Measurements from ENCODE around the gene GOLPH3L. TPM values are rescaled to one million over a fixed set of nuclear protein-coding genes. Genes with fewer than 3 reads are reported as not detected.
A peak's percentile ranks its signal among the peaks of the same experiment; 100 is the strongest.

Gene GOLPH3L
- total RNA-seq (2013; cell fraction: nucleolus; rRNA removed) = 22.0 and 23.1 TPM in 2 replicates
- 7.7 and 8.8 TPM in 2 replicates for total RNA-seq (2014; rRNA removed)
- 20.0 and 21.0 TPM in 2 replicates for total RNA-seq (2014; rRNA removed; fragmentation: Illumina TruSeq; extraction: Trizol)
- total RNA-seq (2021) = 17.2 and 18.3 TPM in 2 replicates
- polyA plus RNA-seq (2011; ENCODE audit: low read depth) = 12.6 TPM
- polyA plus RNA-seq (2011; rRNA removed) = 25.2 and 34.7 TPM in 2 replicates
- polyA plus RNA-seq (2011; cell fraction: cytosol; rRNA removed) = 12.0 and 12.5 TPM in 2 replicates
- polyA plus RNA-seq (2011; cell fraction: nucleus; rRNA removed) = 6.0 and 6.8 TPM in 2 replicates
- polyA plus RNA-seq (2012) = 26.1 and 30.0 TPM in 2 replicates
- polyA plus RNA-seq (2014; fragmentation: Illumina TruSeq; extraction: Trizol) = 27.2 and 29.7 TPM in 2 replicates
- 10 to 100 TPM; 11.8 to 12.1 TPM for polyA plus RNA-seq (2014; fragmentation: Nextera tagmentation; extraction: Ambion mirVana)
- 14.2 and 14.5 TPM in 2 replicates for polyA plus RNA-seq (2014; rRNA removed)
- polyA plus RNA-seq (2016; fragmentation: Nextera tagmentation; extraction: Ambion mirVana) = 10 to 100 TPM; 24.4 to 29.9 TPM
- 22.0 and 22.5 TPM in 2 replicates for polyA minus RNA-seq (2011; rRNA and poly(A)+ RNA removed)
- polyA minus RNA-seq (2011; cell fraction: cytosol; rRNA and poly(A)+ RNA removed) = 13.4 and 13.6 TPM in 2 replicates
- polyA minus RNA-seq (2011; cell fraction: nucleus; rRNA and poly(A)+ RNA removed) = 4.8 and 7.3 TPM in 2 replicates
- Bru-seq, nascent RNA = percentile 69 among the genes with signal in this experiment
- BruChase-seq, experiment 1, labeled RNA remaining after a 6-hour chase = percentile 67 among the genes with signal in this experiment
- BruChase-seq, experiment 2, labeled RNA remaining after a 2-hour chase = percentile 75 among the genes with signal in this experiment
- long read RNA-seq, experiment 1, transcript GOLPH3L-201 (5 exons, 2,999 nt) = major isoform, 7 of 11 reads
- long read RNA-seq, experiment 1, partial matches to known transcripts = 1 of 11 reads
- long read RNA-seq, experiment 1, other reads (novel, unspliced or antisense) = 3 of 11 reads
- long read RNA-seq, experiment 2, transcript GOLPH3L-201 (5 exons, 2,999 nt) = major isoform, 42 of 58 reads
- long read RNA-seq, experiment 2, partial matches to known transcripts = 1 of 58 reads
- long read RNA-seq, experiment 2, other reads (novel, unspliced or antisense) = 13 of 58 reads

GRCh38 chr1:150696995-150697927 is at the start of gene GOLPH3L:
Gene GOLPH3L (minus strand): TSS chr1:150697154. CDS start chr1:150694838, 2,316 bp downstream.
- Histone ChIP-seq H4K20me1 (ENCODE audit: control insufficient read depth, insufficient read depth) (no peaks in the 10 kb centered on the region), H3K9ac (ENCODE audit: control insufficient read depth, insufficient read depth, low read length) (peak within 1 kb of the TSS; percentile 48; the same call in 1 of the 2 replicates), H3K27me3 (replicated peaks in 1 of 2; ENCODE audit: control insufficient read depth in 2 of 2, insufficient read depth in 2 of 2, low read length in 1 of 2) (no peaks in the 10 kb centered on the region), H3K36me3 (ENCODE audit: control insufficient read depth in 2 of 2, insufficient read depth in 2 of 2, low read length in 1 of 2) (peaks cover 0 to 12% of the 10 kb centered on the region in 2 experiments; a peak in 1 of 4 replicates), H3K9me3 (replicated peaks; ENCODE audit: control insufficient read depth, insufficient read depth, low read length) (no peaks in the 10 kb centered on the region), H3K4me3 (peak within 1 kb of the TSS; percentile 72), H3K4me1 (ENCODE audit: control insufficient read depth, insufficient read depth, low read length) (peaks cover 3% of the 10 kb centered on the region; the same call in 1 of the 2 replicates), H3K79me2 (ENCODE audit: control insufficient read depth, insufficient read depth, low read length) (peaks cover 15% of the 10 kb centered on the region), H3K27ac (ENCODE audit: control insufficient read depth, insufficient read depth) (peak within 1 kb of the TSS; percentile 45), H2AFZ (ENCODE audit: control insufficient read depth, low read depth, low read length) (peak within 1 kb of the TSS; percentile 89), H3K4me2 (ENCODE audit: control insufficient read depth, insufficient read depth) (peak within 1 kb of the TSS; percentile 84)
- no TSS peak for BruUV-seq (replicated peaks)
- ChIA-PET CTCF (interaction anchor here (0.6 to 2.5 kb wide), 14 partner anchors 10 to 428 kb away, joined by 3 to 18 read pairs (median 5); partner anchors contain the start of genes APH1A, CDC42SE1, CTSS and ENSA), RAD21 (ENCODE audit: unreplicated experiment) (interaction anchor here (0.5 to 2.6 kb wide), 22 partner anchors 10 to 334 kb away, joined by 3 to 23 read pairs (median 4); partner anchors contain the start of genes CTSS, ENSA, MCL1 and RPRD2), POLR2A (interaction anchor here (0.5 to 1.9 kb wide), 26 partner anchors 10 to 463 kb away, joined by 3 to 16 read pairs (median 4); partner anchors contain the start of genes ENSA, FALEC and SETDB1), SMC1A (ENCODE audit: uncharacterized antibody, unreplicated experiment) (interaction anchor here (0.5 to 2.4 kb wide), 28 partner anchors 11 to 229 kb away, joined by 3 to 20 read pairs (median 4); partner anchors contain the start of genes CTSS, ENSA, HORMAD1 and MCL1)
- DNase-seq (ENCODE audit: low read depth, low spot score) (peak; percentile 99), ATAC-seq (peak; percentile 100), FAIRE-seq (peak; percentile 99)
- in situ Hi-C loops (cut with MboI) = no loop called here
- intact Hi-C loops (cut with micrococcal nuclease; ENCODE audit: unreplicated experiment) = loop anchor here (5.0 kb wide), 1 partner anchor 135 kb away; no protein-coding TSS in a partner anchor
- under 1% methylated on average over 18 of the region's 18 CpGs for WGBS (ENCODE audit: insufficient coverage, insufficient replicate concordance, low lambda C conversion rate, missing lambda C conversion rate)
- TF ChIP-seq DPF2 (IDR thresholded peaks at IDR 0.05) = peak; percentile 91
- no peak for TF ChIP-seq ZNF217 (IDR thresholded peaks at IDR 0.05)
- TF ChIP-seq IKZF1 (conservative IDR thresholded peaks at IDR 0.05) = peak; percentile 76
- no peak for TF ChIP-seq NFXL1 (IDR thresholded peaks at IDR 0.05; ENCODE audit: borderline replicate concordance)
- TF ChIP-seq POU2F2 (IDR thresholded peaks at IDR 0.05; ENCODE audit: borderline replicate concordance, low read depth, low read length) = no peak; the same call in 2 of the 3 replicates
- 0 out of 2 replicates have a peak, but pooled peaks have one; percentile 15 for TF ChIP-seq TAF1 (IDR thresholded peaks at IDR 0.05; ENCODE audit: borderline replicate concordance, low read depth, low read length)
- peak; percentile 93 for TF ChIP-seq IRF3 (IDR thresholded peaks at IDR 0.05)
- TF ChIP-seq GATAD2B (conservative IDR thresholded peaks at IDR 0.05; ENCODE audit: low read depth) = no peak
- peak; percentile 88 for TF ChIP-seq NFYA (IDR thresholded peaks at IDR 0.05; ENCODE audit: borderline replicate concordance, low read depth, low read length)
- no peak for TF ChIP-seq MYC (IDR thresholded peaks at IDR 0.05; ENCODE audit: insufficient read depth, insufficient read length, insufficient replicate concordance, low read length, severe bottlenecking)
- TF ChIP-seq ZNF207 (IDR thresholded peaks at IDR 0.05; ENCODE audit: borderline replicate concordance) = no peak
- no peak for TF ChIP-seq MEF2B (IDR thresholded peaks at IDR 0.05; ENCODE audit: partially characterized antibody, poor library complexity, severe bottlenecking)
- no peak for TF ChIP-seq EZH2 (IDR thresholded peaks at IDR 0.05; ENCODE audit: borderline replicate concordance, control insufficient read depth, low read depth, low read length)
